ENCODE data around the gene CELF4.

Gene CELF4

GRCh38 chr18:37457753-37458152 lies 107.8 kb downstream of the CELF4 start:
- DNase-seq, result no peak

- no peak for DNase-seq
Observed at GRCh38 chr18:37457341-37457740, 108.3 kb downstream of the CELF4 start.

- no peak for DNase-seq
Observed at GRCh38 chr18:37456873-37457272, 108.7 kb downstream of the CELF4 start.

- no peak for DNase-seq
Observed at GRCh38 chr18:37456395-37456794, 109.2 kb downstream of the CELF4 start.

GRCh38 chr18:37453752-37454151 lies 111.8 kb downstream of the CELF4 start:
- DNase-seq, result no peak

- peak; percentile 76 for DNase-seq
Observed at GRCh38 chr18:37452682-37453385, 112.8 kb downstream of the CELF4 start.

GRCh38 chr18:37452015-37452414 lies 113.6 kb downstream of the CELF4 start:
- DNase-seq, result peak; percentile 60

GRCh38 chr18:37451239-37451825 lies 114.3 kb downstream of the CELF4 start:
- DNase-seq, result no peak

- peak; percentile 23 for DNase-seq
Observed at GRCh38 chr18:37450434-37451132, 115.0 kb downstream of the CELF4 start.

GRCh38 chr18:37449618-37450017 lies 116.0 kb downstream of the CELF4 start:
- DNase-seq, result no peak

GRCh38 chr18:37448946-37449345 lies 116.7 kb downstream of the CELF4 start:
- no peak for DNase-seq

GRCh38 chr18:37447962-37448888 lies 117.4 kb downstream of the CELF4 start:
- no peak for DNase-seq

GRCh38 chr18:37445836-37446235 lies 119.8 kb downstream of the CELF4 start:
- no peak for DNase-seq

GRCh38 chr18:37445368-37445767 lies 120.2 kb downstream of the CELF4 start:
- DNase-seq, result no peak

GRCh38 chr18:37443325-37444055 lies 122.1 kb downstream of the CELF4 start:
- no peak for DNase-seq

- DNase-seq, result no peak
Observed at GRCh38 chr18:37442477-37442876, 123.1 kb downstream of the CELF4 start.

- DNase-seq, result no peak
Observed at GRCh38 chr18:37441821-37442220, 123.8 kb downstream of the CELF4 start.

- DNase-seq, result no peak
Observed at GRCh38 chr18:37440206-37440605, 125.4 kb downstream of the CELF4 start.

- no peak for DNase-seq
Observed at GRCh38 chr18:37438417-37439180, 127.0 kb downstream of the CELF4 start.

- peak; percentile 9 for DNase-seq
Observed at GRCh38 chr18:37435996-37436395, 129.6 kb downstream of the CELF4 start.

- no peak for DNase-seq
Observed at GRCh38 chr18:37435150-37435867, 130.3 kb downstream of the CELF4 start.

All from DMS79 treated with DMSO at 0.1 percent for 48 hours (cell line).